Trophoblast cell (in vitro differentiated cells and primary cell): Measurements from ENCODE around the gene LYPD8.

Experiments
- DNase-seq, 2 donors: peaks; one replicate each; pipeline ENCODE4 v3.0.0-alpha.2; 2016
- H2AFZ ChIP-seq: 2 replicates; pipeline ENCODE4 v1.6.1; 2013; ENCODE audit warnings: low read length, moderate library complexity, mild to moderate bottlenecking; ENCODE audit not compliant: insufficient read depth, poor library complexity
- H2AK5ac ChIP-seq: 2 replicates; pipeline ENCODE4 v1.6.1; 2013; ENCODE audit warnings: mild to moderate bottlenecking, low read length
- H2BK120ac ChIP-seq: 2 replicates; pipeline ENCODE4 v1.6.1; 2013; ENCODE audit warnings: low read length, mild to moderate bottlenecking, moderate library complexity; ENCODE audit not compliant: insufficient read depth, poor library complexity
- H2BK12ac ChIP-seq: 2 replicates; pipeline ENCODE4 v1.6.1; 2013; ENCODE audit warnings: mild to moderate bottlenecking, low read length, moderate library complexity
- H2BK5ac ChIP-seq: 2 replicates; pipeline ENCODE4 v1.6.1; 2013; ENCODE audit warnings: low read length, low read depth, moderate library complexity, mild to moderate bottlenecking; ENCODE audit not compliant: poor library complexity
- H3K14ac ChIP-seq: 2 replicates; pipeline ENCODE4 v1.6.1; 2013; ENCODE audit warnings: mild to moderate bottlenecking, low read length
- H3K18ac ChIP-seq: 2 replicates; pipeline ENCODE4 v1.6.1; 2013; ENCODE audit warnings: mild to moderate bottlenecking, low read length
- H3K23ac ChIP-seq: 2 replicates; pipeline ENCODE4 v1.6.1; 2013; ENCODE audit warnings: low read length
- H3K27ac ChIP-seq: 2 replicates; pipeline ENCODE4 v1.5.1; 2013; ENCODE audit warnings: low read depth, mild to moderate bottlenecking, inconsistent platforms, low read length, moderate library complexity
- H3K27me3 ChIP-seq: 2 replicates; pipeline ENCODE4 v1.6.1; 2013; ENCODE audit warnings: inconsistent platforms, mild to moderate bottlenecking, low read length, moderate library complexity; ENCODE audit not compliant: insufficient read depth
- H3K36me3 ChIP-seq, 2 experiments: 1 replicate in 1 of 2; 2 replicates in 1 of 2; pipeline ENCODE4 v1.6.1; 2013; ENCODE audit warnings: low read length in 2 of 2, mild to moderate bottlenecking in 2 of 2, moderate library complexity in 1 of 2; ENCODE audit not compliant: insufficient read depth in 2 of 2, control insufficient read depth in 1 of 2
- H3K4ac ChIP-seq: 2 replicates; pipeline ENCODE4 v1.6.1; 2013; ENCODE audit warnings: low read depth, mild to moderate bottlenecking, low read length, moderate library complexity
- H3K4me1 ChIP-seq, 2 experiments: 1 replicate in 1 of 2; 2 replicates in 1 of 2; pipeline ENCODE4 v1.6.1; 2013; ENCODE audit warnings: low read length in 2 of 2, mild to moderate bottlenecking in 2 of 2, moderate library complexity in 1 of 2; ENCODE audit not compliant: insufficient read depth in 2 of 2, control insufficient read depth in 1 of 2
- H3K4me2 ChIP-seq: 2 replicates; pipeline ENCODE4 v1.6.1; 2013; ENCODE audit warnings: inconsistent platforms, mild to moderate bottlenecking, low read length, moderate library complexity
- H3K4me3 ChIP-seq: 2 replicates; pipeline ENCODE4 v1.5.1; 2013; ENCODE audit warnings: mild to moderate bottlenecking, low read depth, low read length, inconsistent platforms
- H3K79me1 ChIP-seq: one replicate; pipeline ENCODE4 v1.6.1; 2013; ENCODE audit warnings: low read length
- H3K79me2 ChIP-seq: 2 replicates; pipeline ENCODE4 v1.6.1; 2013; ENCODE audit warnings: low read length, mild to moderate bottlenecking; ENCODE audit not compliant: control insufficient read depth, insufficient read depth, poor library complexity
- H3K9ac ChIP-seq: 2 replicates; pipeline ENCODE4 v1.6.1; 2013; ENCODE audit warnings: mild to moderate bottlenecking, low read length
- H3K9me3 ChIP-seq: 2 replicates; pipeline ENCODE4 v1.6.1; 2013; ENCODE audit warnings: low read depth, mild to moderate bottlenecking, control low read depth, inconsistent platforms, low read length; ENCODE audit not compliant: insufficient read depth
- H4K12ac ChIP-seq: 2 replicates; pipeline ENCODE4 v1.6.1; 2013; ENCODE audit warnings: low read depth, mild to moderate bottlenecking, low read length, moderate library complexity
- H4K8ac ChIP-seq: 2 replicates; pipeline ENCODE4 v1.6.1; 2013; ENCODE audit warnings: low read depth, mild to moderate bottlenecking, low read length, moderate library complexity
- H4K91ac ChIP-seq: one replicate; pipeline ENCODE4 v1.6.1; 2013; ENCODE audit warnings: low read depth, mild to moderate bottlenecking, low read length, moderate library complexity
- WGBS: extraction: QIAGEN DNeasy Blood & Tissue Kit; methylation state at CpG from one replicate; pipeline ENCODE4 v1.1.7; 2013; ENCODE audit warnings: missing lambda C conversion rate; ENCODE audit not compliant: insufficient read length, insufficient coverage; ENCODE audit errors: extremely low coverage; 5-methylcytosine and 5-hydroxymethylcytosine counted together

The LYPD8 gene

DNA sequence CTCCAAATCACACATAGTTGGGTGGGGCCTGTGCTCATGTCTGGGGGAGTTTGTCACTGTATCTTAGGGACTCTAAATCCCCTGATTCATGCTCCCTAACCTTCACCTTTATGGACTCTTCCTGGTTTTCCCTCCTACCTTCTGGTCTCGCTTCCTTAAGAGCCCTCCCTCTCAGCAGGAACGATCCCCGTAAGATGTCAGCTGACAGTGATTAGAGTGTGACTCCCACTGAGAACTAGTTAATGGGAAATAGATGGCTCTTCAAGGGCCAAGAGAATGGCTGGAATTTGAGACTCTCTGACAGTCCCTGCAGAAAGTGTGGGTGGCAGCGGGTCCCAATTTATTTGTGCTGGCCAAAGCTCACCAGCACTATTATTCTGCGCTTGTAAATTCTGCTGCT is 22.0 kb downstream of the LYPD8 start:
- no peak overlapping the region for H3K4ac ChIP-seq

DNA sequence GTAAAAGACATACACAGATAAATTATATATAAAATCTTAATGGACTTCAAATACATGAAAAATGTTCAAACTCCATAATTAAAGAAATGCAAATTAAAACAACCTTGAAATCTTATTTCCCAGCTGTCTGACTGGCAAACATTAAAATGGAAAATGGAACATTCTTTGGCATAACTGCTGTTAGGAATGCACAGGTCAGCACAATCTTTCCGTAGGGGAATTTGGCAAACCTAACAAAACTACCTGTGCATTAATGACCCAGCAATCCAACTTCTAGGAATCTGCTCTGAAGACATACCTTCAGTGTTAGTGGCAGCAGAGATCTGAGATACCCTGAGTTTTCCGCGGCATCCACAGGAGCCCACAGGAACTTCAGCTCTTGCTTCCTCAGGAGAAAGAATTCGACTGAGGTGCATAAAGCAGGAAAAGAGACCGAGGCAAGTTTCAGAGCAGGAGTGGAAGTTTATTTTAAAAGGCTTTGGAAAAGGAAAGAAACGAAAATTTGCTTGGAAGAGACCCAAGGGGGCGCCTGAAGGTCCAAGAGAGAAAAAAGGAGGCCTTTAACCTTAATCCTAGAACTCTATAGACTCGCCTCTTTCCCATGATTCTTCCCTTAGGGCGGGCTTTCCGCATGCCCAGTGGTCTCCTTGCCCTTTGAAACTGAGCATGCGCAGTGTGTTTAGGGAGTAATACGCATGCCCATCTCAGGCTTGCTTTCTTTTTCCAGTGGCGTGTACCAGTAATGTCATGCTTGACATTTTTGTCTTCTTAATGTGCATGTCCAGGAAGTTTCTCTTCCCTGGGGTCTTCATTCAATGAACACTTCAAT is 24.8 kb downstream of the LYPD8 start:
- Histone ChIP-seq H3K79me1 (no peaks in the 10 kb centered on the region), H4K8ac (no peak overlapping the region), H2BK120ac (no peak overlapping the region), H3K36me3 (no peaks in the 10 kb centered on the region), H3K14ac (no peak overlapping the region), H3K9me3 (peaks cover 16% of the 10 kb centered on the region), H4K91ac (no peak overlapping the region), H2AK5ac (no peak overlapping the region), H2BK12ac (no peak overlapping the region), H3K27me3 (no peaks in the 10 kb centered on the region), H2BK5ac (no peak overlapping the region), H3K18ac (no peak overlapping the region), H2AFZ (no peak overlapping the region), H3K23ac (no peak overlapping the region), H3K9ac (no peak overlapping the region), H3K4me3 (no peak overlapping the region), H4K12ac (no peak overlapping the region), H3K4me2 (no peak overlapping the region), H3K79me2 (no peaks in the 10 kb centered on the region), H3K4ac (no peak overlapping the region), H3K4me1 (no peaks in the 10 kb centered on the region), H3K27ac (no peak overlapping the region)
- peak; percentile 85 to 89 for DNase-seq
- no CpG with 5 or more reads among the region's 13 CpGs for WGBS

More for the DNA sequence above, 22.0 kb downstream of the LYPD8 start:
- H2AK5ac ChIP-seq, result no peak overlapping the region
- no peak overlapping the region for H3K27ac ChIP-seq
- no peak overlapping the region for H3K14ac ChIP-seq
- H4K8ac ChIP-seq, result no peak overlapping the region
- H3K79me1 ChIP-seq, result no peaks in the 10 kb centered on the region
- H4K12ac ChIP-seq, result no peak overlapping the region
- H2AFZ ChIP-seq, result no peak overlapping the region
- no peaks in the 10 kb centered on the region for H3K4me1 ChIP-seq
- H3K36me3 ChIP-seq, result no peaks in the 10 kb centered on the region
- no peak overlapping the region for H4K91ac ChIP-seq
- DNase-seq, result no peak
- H3K27me3 ChIP-seq, result no peaks in the 10 kb centered on the region
- no peak overlapping the region for H3K9ac ChIP-seq
- H3K9me3 ChIP-seq, result peaks cover 28% of the 10 kb centered on the region
- H3K4me3 ChIP-seq, result no peak overlapping the region
- no CpG with 5 or more reads among the region's 5 CpGs for WGBS
- no peak overlapping the region for H2BK5ac ChIP-seq
- no peak overlapping the region for H3K18ac ChIP-seq
- H3K79me2 ChIP-seq, result no peaks in the 10 kb centered on the region
- H2BK120ac ChIP-seq, result no peak overlapping the region
- no peak overlapping the region for H2BK12ac ChIP-seq
- no peak overlapping the region for H3K4me2 ChIP-seq
- no peak overlapping the region for H3K23ac ChIP-seq

- H3K79me2 ChIP-seq, result no peaks in the 10 kb centered on the region
- no peaks in the 10 kb centered on the region for H3K79me1 ChIP-seq
- no peak overlapping the region for H2BK5ac ChIP-seq
- no peak overlapping the region for H2BK12ac ChIP-seq
- H3K23ac ChIP-seq, result no peak overlapping the region
- no peak overlapping the region for H4K12ac ChIP-seq
- H3K4me3 ChIP-seq, result no peak overlapping the region
- no peak overlapping the region for H3K27ac ChIP-seq
- no CpG with 5 or more reads among the region's 3 CpGs for WGBS
- H2AFZ ChIP-seq, result no peak overlapping the region
- no peak overlapping the region for H2BK120ac ChIP-seq
- no peaks in the 10 kb centered on the region for H3K4me1 ChIP-seq
- H3K18ac ChIP-seq, result no peak overlapping the region
- no peak overlapping the region for H2AK5ac ChIP-seq
- no peak overlapping the region for H3K9ac ChIP-seq
- no peak overlapping the region for H4K8ac ChIP-seq
- H3K27me3 ChIP-seq, result no peaks in the 10 kb centered on the region
- H3K4me2 ChIP-seq, result no peak overlapping the region
- no peak overlapping the region for H3K4ac ChIP-seq
- DNase-seq, result no peak
- peaks cover 12% of the 10 kb centered on the region for H3K9me3 ChIP-seq
- no peaks in the 10 kb centered on the region for H3K36me3 ChIP-seq
- H4K91ac ChIP-seq, result no peak overlapping the region
- H3K14ac ChIP-seq, result no peak overlapping the region
Measured at GRCh38 chr1:248714248-248714647, 41.3 kb downstream of the LYPD8 start.

- Histone ChIP-seq H3K36me3 (peaks cover 0 to 2% of the 10 kb centered on the region in 2 experiments), H4K91ac (no peak overlapping the region), H3K79me2 (no peaks in the 10 kb centered on the region), H3K18ac (no peak overlapping the region), H2BK12ac (no peak overlapping the region), H3K27me3 (no peaks in the 10 kb centered on the region), H3K4ac (no peak overlapping the region), H3K4me2 (no peak overlapping the region), H3K4me3 (no peak overlapping the region), H4K8ac (no peak overlapping the region), H3K79me1 (no peaks in the 10 kb centered on the region), H2AK5ac (no peak overlapping the region), H2AFZ (no peak overlapping the region), H3K9me3 (peaks cover 22% of the 10 kb centered on the region), H3K23ac (no peak overlapping the region), H2BK5ac (no peak overlapping the region), H4K12ac (no peak overlapping the region), H3K9ac (no peak overlapping the region), H3K27ac (no peak overlapping the region), H3K4me1 (no peaks in the 10 kb centered on the region), H2BK120ac (no peak overlapping the region), H3K14ac (no peak overlapping the region)
- DNase-seq, result no peak
- no CpG with 5 or more reads among the region's 4 CpGs for WGBS
Measured at GRCh38 chr1:248710305-248710900, 45.2 kb downstream of the LYPD8 start.
